ENCODE data around the gene BAIAP2.
"Not testable (repeated sequence)": the region's sequence is repeated elsewhere in the genome, so short reads cannot be mapped to it uniquely, and the experiment has no call there.

Gene BAIAP2

DNA sequence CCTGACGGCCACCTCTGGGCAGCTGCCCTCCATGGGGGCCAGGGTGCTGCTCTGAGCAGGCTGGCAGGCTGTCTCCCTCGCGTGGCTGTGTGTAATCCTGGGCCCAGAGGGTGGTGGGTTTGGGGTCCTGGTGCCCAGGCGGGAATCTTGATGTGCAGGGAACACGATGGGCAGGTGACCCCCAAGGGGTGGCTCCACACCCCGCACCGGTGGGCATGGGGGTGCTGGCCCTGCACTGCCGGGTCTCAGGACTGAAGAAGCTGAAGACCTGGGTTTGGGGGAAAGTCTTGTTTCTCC, 34.7 kb upstream of the BAIAP2 start:
- Histone ChIP-seq H3K27ac (no peak overlapping the region), H3K4me3 (no peak overlapping the region)

DNA sequence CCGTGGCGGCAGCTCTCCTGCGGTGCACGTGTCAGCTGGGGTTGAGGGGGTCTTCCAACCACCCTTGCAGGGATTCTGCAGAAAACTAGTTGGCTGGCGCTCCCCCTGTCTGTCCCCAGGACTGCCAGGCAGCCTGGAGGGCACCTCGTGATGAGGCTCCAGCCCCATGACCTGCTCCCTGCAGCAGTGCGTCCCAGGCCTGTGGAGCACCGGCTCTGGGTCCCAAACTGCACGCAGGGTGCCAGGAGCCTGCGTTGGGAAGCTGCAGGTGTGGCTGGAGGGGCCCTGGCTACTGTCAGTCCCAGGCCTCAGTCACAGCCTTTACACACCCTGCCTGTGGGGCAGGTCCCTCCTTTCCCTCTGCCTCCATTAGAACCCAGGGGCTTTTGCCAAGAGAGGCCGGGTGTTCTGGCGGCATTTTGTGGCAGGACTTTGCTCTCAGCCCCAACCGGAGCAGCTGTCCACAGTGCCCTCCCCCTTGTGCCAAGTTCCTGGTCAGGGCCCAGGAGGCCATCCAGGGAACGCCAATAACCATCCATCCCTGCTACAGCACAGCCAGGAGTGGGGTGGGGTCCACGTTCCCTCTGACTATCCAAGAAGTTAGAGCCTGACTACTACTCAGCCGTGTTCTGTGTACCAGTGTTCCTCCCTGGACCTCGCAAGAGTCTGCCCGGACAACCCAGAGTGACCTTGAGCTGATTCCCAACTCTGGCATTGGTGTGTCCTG, 34.2 kb upstream of the BAIAP2 start:
- no peak overlapping the region for H3K4me3 ChIP-seq
- no peak overlapping the region for H3K27ac ChIP-seq

DNA sequence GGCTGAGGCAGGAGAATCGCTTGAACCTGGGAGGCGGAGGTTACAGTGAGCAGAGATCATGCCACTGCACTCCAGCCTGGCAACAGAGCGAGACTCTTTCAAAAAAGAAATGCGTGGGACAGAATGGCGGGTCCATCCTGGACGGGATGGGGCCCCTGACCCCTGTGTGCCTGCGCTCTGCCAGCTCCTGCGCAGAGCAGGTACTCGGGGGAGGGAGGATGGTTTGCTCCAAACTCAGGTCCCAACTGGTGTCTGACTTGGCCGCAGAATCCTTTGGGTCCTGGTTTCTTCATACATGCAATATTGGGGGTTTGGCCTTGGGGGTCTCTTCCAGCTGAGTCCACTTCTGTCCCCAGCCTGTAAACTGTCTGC, 33.0 kb upstream of the BAIAP2 start:
- Histone ChIP-seq H3K27ac (no peak overlapping the region), H3K4me3 (no peak overlapping the region)

DNA sequence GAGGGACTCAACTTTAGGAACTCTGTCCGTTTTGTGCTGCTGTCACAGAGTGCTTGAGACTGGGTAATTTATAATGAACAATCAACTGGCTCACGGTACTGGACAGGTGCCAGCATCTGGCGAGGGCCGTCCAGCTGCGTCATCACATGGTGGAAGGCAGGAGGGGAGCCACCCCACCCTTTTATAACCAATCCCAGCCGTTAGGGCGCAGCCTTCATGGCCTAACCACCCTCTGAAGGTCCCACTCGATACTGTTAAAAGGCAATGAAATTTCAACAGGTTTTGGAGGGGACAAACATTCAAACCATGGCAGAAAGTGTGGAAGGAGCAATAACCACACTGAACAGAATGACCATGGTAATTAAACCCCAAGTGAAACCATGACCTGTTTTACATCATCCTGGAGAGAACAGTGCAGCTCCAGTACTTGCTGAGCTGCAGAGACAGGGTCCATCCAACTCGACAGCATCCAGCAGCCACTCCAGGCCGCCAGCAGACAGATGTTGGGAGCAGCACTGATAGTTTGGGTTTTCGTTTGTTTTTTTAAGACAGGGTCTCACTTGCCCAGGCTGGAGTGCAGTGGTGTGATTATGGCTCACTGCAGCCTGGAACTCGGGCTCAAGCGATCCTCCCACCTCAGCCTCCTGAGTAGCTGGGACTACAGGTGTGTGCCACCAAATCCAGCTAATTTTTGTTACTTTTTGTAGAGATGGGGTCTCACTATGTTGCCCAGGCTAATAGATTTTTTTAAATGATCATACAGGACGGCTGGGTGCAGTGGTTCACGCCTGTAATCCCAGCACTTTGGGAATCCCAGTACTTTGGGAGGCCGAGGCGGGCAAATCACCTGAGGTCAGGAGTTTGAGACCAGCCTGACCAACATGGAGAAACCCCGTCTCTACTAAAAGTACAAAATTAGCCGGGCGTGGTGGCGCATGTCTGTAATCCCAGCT, 32.3 kb upstream of the BAIAP2 start:
- H3K4me3 ChIP-seq = no peak overlapping the region
- no peak overlapping the region for H3K27ac ChIP-seq

DNA sequence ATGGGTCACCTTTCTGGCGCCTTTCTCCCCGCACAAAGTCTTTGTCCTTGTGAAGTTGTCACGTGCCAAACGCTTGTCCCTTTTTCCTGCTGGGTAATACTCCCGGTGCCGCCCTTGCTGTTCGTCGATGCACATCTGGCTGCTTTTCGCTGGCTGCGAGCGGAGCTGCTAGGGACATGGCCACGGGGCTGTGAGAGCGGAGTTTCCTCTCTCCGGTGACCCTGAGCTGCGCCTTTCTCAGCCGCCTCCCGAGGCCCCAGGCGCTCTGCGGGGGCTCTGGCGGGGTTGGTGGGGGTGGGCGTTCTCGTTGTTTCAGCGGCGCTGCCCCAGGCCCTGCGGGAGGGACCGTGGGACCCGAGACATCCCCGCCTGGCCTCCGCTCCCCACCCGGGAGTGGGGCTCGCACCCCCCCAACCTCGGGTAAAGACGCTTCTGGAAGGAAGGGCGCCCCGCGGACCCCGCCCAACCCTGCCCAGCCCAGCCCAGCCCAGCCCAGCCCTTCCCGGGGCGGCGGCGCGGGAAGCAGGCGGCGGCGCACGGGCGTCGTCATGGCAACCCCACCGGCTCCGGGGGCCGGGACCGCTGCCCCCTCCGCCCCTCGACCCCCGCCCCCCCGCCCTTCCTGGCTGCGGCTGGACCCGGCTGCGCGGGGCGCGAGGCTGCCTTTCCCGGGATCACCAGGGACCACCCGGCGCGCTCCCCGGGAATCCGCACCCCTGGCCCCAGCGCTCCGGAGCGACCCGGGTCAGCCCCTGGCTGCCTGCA, 31.1 kb upstream of the BAIAP2 start:
- Histone ChIP-seq H3K4me3 (peak overlapping the region in 4 of 7 experiments; percentile 2 to 20 (median 12)), H3K27ac (no peak overlapping the region)

DNA sequence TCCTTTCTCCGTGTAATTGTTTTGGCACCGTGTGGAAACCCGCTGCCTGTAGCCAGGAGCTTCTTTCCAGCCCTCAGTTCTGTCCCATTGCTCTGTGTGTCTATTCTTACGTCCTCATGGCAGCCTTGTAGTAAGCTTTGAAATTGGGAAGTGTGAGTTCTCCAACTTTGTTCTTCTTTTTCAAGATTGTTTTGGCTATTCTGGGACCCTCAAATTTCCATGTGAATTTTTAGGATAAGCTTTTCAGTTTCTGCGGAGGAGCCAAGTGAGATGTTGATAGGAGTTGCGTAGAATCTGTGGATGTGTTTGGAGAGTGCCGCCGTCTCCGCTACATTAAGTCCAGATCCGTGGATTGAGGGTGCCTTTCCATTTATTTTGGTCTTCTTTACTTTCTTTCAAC, 28.1 kb upstream of the BAIAP2 start:
- H3K27ac ChIP-seq = no peak overlapping the region
- no peak overlapping the region for H3K4me3 ChIP-seq

DNA sequence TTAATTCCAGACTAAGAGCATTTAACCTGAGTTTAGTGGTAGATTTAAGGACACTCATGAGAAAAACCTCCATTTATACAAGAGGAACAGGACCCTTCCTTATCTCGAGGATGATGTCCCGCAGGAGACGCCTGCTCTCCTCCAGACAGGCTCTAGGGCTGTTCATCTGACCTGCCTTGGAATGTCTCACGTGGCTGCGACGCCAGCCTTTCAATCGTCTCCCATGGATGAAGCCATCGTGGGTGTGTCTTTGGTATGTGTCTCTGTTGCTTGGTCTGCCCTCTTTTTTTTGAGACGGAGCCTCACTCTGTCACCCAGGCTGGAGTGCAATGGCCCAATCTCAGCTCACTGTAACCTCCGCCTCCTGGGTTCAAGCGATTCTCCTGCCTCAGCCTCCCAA, 26.8 kb upstream of the BAIAP2 start:
- no peak overlapping the region for H3K4me3 ChIP-seq
- H3K27ac ChIP-seq = no peak overlapping the region

DNA sequence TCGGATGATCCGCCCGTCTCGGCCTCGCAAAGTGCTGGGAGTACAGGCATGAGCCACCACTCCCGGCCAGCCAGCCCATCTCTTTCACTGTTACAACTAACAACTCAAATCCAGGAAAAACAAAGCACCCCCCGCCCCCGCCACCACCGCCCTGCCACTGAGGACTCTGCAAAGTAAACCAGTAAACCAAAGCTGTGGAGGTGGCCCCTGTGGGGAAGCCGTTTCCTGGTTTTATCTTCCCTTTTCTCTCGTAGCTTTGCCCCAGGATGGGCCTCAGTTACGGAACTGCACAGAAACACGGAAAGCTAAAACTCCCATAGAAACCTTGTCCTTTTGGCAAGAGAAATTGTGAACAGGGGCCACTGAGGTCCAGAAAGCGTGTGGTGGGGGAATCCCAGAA, 25.8 kb upstream of the BAIAP2 start:
- no peak overlapping the region for H3K4me3 ChIP-seq

DNA sequence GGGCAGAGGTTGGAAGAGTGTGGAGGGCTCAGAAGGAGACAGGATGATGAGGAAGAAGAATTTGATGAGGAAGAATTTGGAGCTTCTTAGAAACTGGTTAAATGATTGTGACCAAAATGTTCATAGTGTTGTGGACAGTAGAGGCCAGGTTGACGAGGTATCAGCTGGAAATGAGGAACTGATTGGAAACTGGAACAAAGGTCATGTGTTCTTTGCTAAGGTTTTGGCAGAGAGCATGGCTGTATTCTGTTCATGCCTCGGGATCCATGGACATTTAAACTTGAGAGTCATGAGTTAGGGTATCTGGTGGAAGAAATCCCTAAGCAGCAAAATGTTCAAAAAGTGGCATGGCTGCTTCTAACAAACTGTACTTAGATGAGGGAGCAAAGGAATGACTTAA, 24.0 kb upstream of the BAIAP2 start:
- Histone ChIP-seq H3K27ac (no peak overlapping the region), H3K4me3 (no peak overlapping the region)

More for the DNA sequence above, 25.8 kb upstream of the BAIAP2 start:
- H3K27ac ChIP-seq = peak overlapping the region in 2 of 21 experiments; percentile 21 to 24

DNA sequence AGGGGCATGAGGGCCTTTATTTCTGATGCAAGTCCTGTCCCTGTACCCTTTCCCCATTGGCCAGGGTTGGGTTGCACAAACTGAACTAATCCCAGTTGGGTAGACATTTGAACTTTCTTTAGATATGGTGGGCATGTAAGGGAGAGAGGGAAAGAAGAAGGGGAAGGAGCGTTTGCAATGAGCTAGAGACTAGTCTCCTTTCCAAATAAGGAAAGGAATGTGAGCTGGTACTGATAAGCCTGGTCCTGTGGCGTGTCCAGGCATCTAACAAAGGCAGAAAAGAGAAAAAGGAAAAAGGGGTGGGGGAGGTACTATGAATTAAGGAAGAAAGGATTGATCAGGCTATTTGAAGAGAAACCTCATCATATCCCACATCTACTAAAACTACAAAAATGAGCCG, 23.0 kb upstream of the BAIAP2 start:
- Histone ChIP-seq H3K4me3 (no peak overlapping the region), H3K27ac (no peak overlapping the region)

DNA sequence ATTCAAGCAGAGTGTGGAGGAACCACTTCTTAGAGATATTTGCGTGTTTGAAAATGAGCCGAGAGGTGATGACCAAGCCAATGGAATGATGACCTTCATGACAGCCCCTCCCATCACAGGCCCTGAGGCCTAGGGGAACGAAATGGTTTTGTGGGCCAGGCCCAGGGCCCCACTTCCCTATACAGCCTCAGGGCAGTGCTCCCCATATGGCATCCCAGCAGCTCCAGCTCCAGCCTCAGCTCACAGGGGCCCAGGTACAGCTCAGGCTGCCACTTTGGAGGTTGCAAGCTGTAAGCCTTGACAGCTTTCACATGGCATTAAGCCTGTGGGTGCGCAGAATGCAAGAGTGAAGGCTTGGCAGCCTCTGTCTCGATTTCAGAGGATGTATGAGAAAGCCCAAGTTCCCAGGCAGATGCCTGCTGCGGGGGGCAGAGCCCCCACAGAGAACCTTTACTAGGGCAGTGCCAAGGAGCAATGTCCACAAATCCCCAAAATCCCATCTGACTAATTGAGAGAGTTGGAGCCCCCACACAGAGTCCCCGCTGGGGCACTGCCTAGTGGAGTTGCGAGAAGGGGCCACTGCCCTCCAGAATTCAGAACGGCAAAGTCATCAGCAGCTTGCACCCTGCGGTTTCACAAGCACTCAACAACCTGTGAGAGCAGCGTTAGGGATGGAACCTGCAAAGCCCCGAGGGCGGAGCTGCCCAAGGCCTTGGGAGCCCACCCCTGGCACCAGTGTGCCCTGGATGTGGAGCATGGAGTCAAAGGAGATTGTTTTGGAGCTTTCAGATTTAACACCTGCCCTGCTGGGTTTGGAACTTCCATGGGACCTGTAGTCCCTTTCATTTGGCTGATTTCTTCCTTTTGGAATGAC, 22.1 kb upstream of the BAIAP2 start:
- H3K4me3 ChIP-seq = no peak overlapping the region
- H3K27ac ChIP-seq = no peak overlapping the region

DNA sequence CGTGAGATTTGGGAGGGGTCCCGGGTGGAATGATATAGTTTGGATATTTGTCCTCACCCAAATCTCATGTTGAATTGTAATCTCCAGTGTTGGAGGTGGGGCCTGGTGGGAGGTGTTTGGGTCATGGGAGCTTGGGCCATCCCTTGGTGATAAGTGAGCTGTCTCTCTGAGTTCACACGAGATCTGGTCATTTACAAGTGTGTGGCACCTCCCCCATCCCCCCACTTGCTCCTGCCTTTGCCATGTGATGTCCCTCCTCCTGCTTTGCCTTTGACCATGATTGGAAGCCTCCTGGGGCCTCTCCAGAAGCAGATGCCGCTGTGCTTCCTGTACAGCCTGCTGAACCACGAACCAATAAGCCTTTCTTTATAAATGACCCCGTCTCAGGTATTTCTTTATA, 21.3 kb upstream of the BAIAP2 start:
- Histone ChIP-seq H3K27ac (no peak overlapping the region), H3K4me3 (no peak overlapping the region)

DNA sequence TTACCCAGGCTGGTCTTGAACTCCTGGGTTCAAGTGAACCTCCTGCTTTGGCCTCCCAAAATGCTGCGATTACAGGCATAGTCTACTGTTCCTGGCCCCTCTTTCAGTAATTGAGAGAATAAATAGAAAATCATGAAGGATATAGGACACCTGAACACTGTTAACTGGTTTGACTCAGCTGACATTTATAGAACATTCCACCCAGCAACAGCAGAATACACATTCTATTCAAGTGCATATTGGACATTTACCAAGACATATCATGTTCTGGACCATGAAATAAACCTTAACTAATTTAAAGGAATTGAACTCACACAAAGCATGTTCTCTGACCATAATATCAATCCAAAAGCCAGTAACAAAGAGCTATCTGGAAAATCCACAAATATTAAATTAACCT, 19.8 kb upstream of the BAIAP2 start:
- no peak overlapping the region for H3K27ac ChIP-seq

DNA sequence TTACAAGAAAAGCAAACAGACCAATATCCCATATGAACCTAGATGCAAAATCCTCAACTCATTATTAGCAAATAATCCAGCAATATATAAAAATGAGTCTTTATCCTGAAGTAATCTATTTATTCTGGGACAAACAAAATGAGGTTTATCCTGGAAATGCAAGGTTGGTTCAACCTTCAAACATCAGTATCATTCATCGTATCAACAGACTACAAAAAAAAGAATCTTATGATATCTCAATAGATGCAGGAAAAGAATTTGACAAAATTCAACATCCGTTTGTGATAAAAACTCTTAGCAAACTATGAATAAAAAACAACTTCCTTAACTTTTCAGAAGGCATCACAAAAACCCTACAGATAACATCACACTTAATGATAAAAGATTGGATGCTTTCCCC, 18.4 kb upstream of the BAIAP2 start:
- H3K4me3 ChIP-seq = no peak overlapping the region
- H3K27ac ChIP-seq = no peak overlapping the region

More for the DNA sequence above, 19.8 kb upstream of the BAIAP2 start:
- no peak overlapping the region for H3K4me3 ChIP-seq

DNA sequence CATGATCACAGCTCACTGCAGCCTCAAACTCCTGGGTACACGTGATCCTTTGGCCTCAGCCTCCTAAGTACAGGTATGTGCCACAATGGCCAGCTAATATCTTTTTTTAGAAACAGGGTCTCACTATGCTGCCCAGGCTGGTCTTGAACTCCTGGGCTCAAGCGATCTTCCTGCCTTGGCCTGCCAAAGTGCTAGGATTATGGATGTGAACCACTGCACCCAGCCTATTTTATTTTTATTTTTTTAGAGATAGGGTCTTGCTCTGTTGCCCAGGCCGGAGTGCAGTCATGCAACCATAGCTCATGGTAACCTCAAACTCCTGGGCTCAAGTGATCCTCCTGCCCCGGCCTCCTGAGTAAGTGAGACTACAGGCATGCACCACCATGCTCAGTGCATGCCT, 17.6 kb upstream of the BAIAP2 start:
- not testable (repeated sequence) for H3K4me3 ChIP-seq
- H3K27ac ChIP-seq = peak overlapping the region in 8 of 21 experiments; percentile 22 to 89 (median 76)

DNA sequence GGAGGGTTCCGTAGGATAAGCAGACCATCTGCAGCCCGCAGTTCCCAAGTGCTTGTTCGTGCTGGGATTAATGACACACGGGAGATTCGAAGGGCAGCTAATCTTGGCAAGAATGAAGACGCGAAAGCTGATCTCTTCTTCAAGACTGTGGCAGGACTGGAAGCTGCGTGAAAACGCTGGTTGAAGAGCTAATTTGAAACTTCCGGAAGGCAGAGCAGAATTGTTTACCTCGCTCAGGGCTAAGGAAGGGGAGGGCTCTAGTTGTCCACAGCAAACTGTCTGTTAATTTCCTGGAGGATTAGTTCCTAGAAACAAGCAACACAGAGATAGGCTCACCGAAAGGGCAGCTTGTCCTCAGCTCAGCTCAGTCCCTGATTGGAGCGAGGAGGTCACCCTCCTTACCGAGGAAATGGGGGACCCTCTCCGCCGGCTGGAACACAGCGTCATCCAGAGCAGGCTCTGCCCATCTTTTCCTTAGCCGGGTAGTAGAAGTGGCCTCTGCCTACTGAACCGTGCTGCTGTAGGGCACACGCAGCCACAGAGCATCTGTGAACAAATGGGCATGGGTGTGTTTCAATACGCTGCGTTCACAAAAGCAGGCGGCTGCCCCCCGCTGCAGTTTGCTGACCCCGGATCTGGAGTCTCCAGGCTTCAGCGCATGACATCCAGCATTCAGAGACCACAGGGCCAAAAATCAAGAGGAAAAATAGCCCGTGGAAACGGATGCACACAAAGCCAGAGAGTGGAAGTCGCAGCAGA, 16.7 kb upstream of the BAIAP2 start:
- peak overlapping the region in 18 of 21 experiments; percentile 22 to 89 (median 66) for H3K27ac ChIP-seq
- H3K4me3 ChIP-seq = peak overlapping the region in 4 of 7 experiments; percentile 1 to 15 (median 4)

DNA sequence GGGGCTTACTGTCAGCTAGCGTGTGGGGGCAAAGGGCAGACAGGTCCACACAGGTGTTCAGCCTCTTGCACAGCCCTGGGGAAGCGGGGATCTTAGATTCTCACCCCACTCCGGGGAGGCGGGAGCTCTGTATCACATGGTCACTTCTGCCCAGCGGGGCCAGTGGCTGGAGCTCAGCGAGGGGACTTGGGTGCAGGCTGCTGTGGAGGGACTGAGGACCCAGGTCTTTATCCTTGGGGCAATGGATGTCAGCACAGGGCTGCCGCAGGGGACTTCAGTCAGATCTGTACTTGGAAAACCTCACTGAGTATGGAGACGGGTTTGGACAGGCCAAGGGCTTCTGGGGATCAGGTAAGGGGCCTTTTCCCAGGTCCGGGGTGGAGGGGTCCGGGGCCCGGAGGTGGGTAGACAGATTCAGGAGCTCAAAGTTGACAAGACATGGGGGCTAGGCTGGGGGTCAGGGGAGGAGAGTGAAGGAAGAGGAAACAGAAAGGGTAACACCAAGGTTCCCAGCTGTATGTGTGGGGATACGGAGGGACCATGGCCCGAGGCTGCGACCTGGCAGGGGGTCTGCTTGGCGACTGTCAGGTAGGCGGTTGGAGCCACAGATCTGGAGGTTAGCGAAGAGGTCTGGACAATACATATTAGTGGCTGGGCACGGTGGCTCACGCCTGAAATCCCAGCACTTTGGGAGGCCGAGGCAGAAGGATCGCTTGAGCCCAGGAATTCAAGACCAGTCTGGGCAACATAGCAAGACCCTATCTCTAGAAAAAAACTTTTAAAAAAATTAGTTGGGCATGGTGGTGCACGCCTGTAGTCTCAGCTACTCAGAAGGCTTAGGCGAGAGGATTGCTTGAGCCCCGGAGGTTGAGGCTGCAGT, 15.1 kb upstream of the BAIAP2 start:
- H3K27ac ChIP-seq = no peak overlapping the region
- H3K4me3 ChIP-seq = no peak overlapping the region

DNA sequence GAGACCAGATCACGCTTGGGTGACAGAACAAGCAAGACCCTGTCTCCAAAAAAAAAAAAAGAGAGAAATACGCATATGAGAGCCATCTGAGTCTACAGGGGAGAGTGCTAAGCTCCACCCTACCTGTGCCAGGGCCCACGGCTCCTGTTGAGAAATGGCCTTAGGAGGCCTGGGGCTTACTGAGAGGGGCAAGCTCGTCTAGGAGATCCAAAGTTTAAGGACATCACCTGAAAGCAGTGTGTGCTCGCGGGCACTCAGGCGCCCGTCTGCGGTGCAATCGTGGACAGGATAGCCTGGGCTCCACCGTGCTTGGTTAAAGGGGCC, 14.5 kb upstream of the BAIAP2 start:
- Histone ChIP-seq H3K27ac (peak overlapping the region in 6 of 21 experiments; percentile 11 to 73 (median 52)), H3K4me3 (no peak overlapping the region)
